Retinal pigment epithelial cell (primary cell): ENCODE data around the gene EPOP.

Source experiments
- DNase-seq: peaks from one replicate; pipeline ENCODE4 v3.0.0-alpha.2; 2010; ENCODE audit warnings: low read depth
- H3K4me3 ChIP-seq: 2 replicates; pipeline ENCODE4 v1.5.1; 2011; ENCODE audit warnings: mild to moderate bottlenecking, low read length, control low read depth, moderate library complexity
- TF ChIP-seq, protein P1 (sequence below): conservative IDR thresholded peaks from 2 replicates; pipeline ENCODE4 v1.5.1; 2011; ENCODE audit warnings: low read depth, low read length, control low read depth, inconsistent platforms

EPOP gene

DNA sequence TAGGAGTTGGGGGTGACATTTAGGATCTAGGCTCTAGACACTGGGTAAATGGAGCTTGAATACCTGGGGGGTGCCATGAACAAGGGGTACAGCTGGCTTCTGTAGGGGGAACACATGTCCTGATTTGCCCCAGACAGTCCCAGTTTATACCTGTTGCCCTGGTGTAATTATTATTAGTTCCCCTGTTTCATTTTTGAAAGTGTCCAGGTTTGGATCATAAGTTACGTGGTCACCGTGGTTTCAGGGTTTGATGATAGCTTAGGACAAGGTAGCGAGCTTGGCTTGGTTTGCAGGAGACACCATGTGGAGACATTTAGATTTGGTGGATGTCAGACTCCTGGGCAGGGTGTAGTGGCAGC lies 35.8 kb upstream of the EPOP start:
- DNase-seq = no peak
- TF ChIP-seq, protein P1, sequence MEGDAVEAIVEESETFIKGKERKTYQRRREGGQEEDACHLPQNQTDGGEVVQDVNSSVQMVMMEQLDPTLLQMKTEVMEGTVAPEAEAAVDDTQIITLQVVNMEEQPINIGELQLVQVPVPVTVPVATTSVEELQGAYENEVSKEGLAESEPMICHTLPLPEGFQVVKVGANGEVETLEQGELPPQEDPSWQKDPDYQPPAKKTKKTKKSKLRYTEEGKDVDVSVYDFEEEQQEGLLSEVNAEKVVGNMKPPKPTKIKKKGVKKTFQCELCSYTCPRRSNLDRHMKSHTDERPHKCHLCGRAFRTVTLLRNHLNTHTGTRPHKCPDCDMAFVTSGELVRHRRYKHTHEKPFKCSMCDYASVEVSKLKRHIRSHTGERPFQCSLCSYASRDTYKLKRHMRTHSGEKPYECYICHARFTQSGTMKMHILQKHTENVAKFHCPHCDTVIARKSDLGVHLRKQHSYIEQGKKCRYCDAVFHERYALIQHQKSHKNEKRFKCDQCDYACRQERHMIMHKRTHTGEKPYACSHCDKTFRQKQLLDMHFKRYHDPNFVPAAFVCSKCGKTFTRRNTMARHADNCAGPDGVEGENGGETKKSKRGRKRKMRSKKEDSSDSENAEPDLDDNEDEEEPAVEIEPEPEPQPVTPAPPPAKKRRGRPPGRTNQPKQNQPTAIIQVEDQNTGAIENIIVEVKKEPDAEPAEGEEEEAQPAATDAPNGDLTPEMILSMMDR = no peak
- no peak overlapping the region for H3K4me3 ChIP-seq

DNA sequence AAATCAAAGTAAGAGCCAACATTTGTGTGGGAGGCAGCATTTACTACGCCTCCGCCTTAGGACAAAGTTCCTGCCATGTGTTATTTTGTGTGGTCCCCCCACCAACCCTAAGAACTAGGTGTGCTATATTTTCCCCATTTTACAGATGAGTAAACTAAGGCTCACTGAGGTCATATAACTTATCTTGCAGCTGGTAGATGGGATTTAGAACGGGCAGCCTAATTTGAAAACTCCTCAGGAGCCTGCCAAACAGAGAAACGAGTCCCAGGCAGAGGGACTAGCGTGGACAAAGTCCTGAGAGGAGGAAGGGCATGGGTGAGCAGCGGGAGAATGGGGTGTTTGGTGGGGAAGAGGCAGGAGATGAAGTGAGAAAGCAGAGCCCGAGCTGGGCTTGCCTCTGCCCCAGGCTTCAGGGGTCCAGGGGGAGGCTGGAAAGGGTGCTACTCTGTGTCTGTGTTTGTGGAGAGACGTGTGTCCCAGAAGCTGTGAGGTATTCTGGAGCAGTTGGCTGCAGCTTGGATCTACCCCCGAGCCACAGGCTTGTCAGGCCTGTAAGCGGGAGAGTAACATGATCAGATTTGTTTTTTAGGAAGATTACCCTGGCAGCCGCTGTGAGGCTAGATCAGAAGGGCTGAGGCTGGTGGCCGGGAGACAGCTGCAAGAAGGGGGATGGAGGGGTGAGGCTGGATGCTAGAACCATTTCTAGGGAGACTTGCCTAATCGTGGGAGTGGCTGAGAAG lies 35.3 kb upstream of the EPOP start:
- no peak for DNase-seq
- no peak overlapping the region for H3K4me3 ChIP-seq
- TF ChIP-seq, protein P1 = no peak

DNA sequence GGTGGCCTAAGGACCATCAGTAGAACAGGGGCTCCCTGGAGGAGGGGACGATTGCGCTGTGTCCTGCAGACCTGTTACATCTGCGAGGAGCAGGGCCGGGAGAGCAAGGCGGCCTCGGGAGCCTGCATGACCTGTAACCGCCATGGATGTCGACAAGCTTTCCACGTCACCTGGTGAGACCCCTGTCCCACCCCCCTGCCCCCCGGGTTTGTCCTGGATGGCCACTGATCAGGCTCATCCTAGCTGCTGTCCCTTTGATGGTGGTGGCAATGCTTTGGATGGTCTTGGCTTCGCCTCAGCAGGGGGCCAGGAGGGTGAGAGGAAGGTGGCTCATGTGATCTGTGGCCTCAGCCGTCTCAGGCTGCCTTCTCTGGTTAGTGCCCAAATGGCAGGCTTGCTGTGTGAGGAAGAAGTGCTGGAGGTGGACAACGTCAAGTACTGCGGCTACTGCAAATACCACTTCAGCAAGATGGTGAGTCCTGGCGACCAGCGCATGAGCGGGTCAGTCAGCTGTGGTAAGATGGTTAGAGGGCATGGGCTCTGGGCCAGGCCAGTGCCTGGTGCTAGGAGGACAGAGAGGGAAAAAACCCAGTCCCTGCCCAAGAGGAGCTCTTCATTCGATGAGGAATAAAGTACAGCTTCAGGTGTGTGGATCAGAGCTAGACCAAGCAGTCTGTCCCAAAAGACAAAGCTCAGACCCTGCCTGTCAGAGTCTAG lies 34.5 kb upstream of the EPOP start:
- DNase-seq = no peak
- TF ChIP-seq, protein P1 = no peak
- no peak overlapping the region for H3K4me3 ChIP-seq

DNA sequence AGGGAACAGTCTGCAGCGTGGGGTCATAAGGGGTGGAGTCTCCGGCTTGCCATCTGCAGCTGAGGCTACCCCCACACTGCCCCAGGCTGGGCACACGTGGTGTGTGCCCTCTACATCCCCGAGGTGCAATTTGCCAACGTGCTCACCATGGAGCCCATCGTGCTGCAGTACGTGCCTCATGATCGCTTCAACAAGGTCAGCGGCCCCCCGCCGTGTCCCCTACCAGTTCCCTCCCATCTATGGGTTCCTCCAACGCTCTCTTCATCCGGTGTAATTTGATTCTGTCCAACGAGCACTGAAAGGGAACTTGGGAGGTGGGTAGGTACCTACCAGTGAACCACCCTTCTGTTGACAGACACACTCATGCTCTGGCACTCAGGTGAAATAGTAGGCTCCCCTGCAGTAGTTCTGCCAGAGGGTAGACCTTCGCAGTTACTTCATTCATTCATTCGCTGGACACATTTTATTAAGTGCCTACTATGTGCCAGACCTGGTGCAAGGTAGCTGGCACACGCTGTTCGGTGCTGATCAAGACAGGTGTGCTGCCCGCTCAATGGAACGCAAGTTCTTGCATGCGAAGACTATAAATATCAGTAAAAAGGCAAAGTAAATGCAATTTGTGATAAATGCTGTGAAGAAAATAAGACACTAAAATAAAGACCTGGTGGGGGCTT lies 33.1 kb upstream of the EPOP start:
- H3K4me3 ChIP-seq = no peak overlapping the region
- no peak for DNase-seq
- TF ChIP-seq, protein P1 = no peak

DNA sequence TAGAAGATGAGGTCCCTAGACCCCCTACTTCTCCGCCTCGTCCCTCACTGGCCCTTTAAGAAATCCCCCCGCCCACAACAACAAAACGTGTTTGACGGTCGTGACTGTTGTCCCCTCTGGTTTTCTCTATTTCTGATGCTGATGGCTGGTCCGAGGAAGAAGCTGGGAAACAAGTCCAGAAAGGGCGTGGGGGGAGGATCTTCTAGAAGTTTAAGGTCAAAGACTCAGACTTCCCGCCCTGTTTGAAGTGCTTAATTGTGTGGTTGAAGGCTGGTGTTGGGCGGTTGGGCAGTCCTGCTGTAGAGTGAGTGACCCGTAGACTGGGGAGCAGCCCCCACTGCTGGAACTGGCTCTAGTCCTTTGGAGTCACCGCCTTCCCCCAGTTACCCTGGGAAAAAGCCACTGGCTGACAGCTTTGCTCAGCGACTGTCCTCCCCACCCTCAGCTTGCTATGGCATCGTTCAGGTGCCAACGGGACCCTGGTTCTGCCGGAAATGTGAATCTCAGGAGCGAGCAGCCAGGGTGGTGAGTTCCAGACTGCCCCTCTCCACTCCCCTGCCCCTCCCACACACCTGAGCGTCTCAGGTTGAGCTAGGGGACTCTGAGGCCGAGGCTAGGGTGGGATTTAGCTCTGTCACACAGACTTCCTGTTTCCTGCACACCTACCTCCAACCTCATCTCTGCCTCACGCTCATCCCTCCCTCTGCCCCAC lies 31.9 kb upstream of the EPOP start:
- TF ChIP-seq, protein P1 = no peak
- no peak for DNase-seq
- H3K4me3 ChIP-seq = peak overlapping the region; percentile 76

DNA sequence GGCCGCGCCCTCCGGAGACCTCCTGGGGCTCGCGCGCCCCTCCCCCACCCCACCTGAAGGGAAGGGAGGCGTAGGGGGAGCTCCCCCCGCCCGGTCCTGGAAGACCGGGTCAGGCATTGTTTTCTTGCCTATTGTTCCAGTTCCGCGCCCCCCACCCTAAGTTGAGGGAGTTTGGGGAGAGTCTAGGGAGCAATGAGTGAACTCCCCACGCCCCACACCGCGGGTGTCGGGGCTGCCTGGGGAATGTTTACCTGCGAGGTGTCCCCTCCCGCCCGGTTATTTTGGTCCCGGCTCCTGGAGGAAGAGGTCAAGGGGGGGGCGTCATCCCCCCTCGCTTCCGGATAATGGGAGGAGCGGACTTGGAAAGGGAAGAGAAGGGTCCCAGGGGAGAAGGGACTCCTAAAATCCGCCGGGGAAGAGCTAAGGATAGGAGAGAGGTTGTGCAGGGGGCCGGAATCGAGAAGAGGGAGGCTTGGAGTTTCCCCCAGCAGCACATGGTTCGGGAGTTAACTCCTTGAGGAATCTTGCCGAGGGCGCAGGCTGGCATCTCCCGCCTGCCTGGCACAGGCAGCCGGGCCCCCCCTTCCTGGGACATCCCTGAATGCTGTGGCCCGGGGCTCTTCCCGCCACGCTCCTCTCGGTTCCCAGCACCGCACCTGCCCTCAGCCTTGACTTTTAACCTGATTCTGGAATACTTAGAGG lies 31.2 kb upstream of the EPOP start:
- TF ChIP-seq, protein P1 = no peak
- DNase-seq = no peak
- H3K4me3 ChIP-seq = peak overlapping the region; percentile 76
